ENCODE data around the gene FBN2.

Gene FBN2

DNA sequence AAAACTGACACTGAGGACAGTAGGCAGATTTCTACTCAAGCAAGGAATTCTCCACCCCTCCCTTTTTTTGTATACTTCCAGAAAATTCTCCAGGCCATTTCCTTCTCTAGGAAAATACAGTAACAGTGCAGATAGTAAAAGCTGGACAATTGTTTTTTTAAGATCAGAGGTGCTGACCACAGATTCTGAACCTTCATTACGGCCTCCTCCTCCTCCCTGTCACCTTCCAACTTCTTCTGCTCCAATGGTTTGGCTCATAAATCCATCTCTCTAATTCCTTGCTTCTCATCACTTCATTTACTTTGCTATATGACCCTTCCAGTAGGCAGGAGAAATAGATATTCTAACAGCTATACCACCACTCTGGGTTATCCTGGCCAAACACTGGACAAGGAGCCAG is 220.6 kb downstream of the FBN2 start:
- TF ChIP-seq, protein P1, sequence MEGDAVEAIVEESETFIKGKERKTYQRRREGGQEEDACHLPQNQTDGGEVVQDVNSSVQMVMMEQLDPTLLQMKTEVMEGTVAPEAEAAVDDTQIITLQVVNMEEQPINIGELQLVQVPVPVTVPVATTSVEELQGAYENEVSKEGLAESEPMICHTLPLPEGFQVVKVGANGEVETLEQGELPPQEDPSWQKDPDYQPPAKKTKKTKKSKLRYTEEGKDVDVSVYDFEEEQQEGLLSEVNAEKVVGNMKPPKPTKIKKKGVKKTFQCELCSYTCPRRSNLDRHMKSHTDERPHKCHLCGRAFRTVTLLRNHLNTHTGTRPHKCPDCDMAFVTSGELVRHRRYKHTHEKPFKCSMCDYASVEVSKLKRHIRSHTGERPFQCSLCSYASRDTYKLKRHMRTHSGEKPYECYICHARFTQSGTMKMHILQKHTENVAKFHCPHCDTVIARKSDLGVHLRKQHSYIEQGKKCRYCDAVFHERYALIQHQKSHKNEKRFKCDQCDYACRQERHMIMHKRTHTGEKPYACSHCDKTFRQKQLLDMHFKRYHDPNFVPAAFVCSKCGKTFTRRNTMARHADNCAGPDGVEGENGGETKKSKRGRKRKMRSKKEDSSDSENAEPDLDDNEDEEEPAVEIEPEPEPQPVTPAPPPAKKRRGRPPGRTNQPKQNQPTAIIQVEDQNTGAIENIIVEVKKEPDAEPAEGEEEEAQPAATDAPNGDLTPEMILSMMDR (IDR thresholded peaks at IDR 0.05; ENCODE audit: low read length, missing control alignments), result no peak
- no peak for DNase-seq (ENCODE audit: low read depth)
- H3K4me3 ChIP-seq (replicated peaks; ENCODE audit: low read depth, low read length), result no peak overlapping the region

GRCh38 chr5:128315671-128316070 is 222.4 kb downstream of the FBN2 start:
- TF ChIP-seq, protein P1 (IDR thresholded peaks at IDR 0.05; ENCODE audit: low read length, missing control alignments), result no peak
- H3K4me3 ChIP-seq (replicated peaks; ENCODE audit: low read depth, low read length), result no peak overlapping the region
- no peak for DNase-seq (ENCODE audit: low read depth)

GRCh38 chr5:128305341-128305740 is 232.7 kb downstream of the FBN2 start:
- no peak for DNase-seq (ENCODE audit: low read depth)
- TF ChIP-seq, protein P1 (IDR thresholded peaks at IDR 0.05; ENCODE audit: low read length, missing control alignments), result no peak
- H3K4me3 ChIP-seq (replicated peaks; ENCODE audit: low read depth, low read length), result no peak overlapping the region

DNA sequence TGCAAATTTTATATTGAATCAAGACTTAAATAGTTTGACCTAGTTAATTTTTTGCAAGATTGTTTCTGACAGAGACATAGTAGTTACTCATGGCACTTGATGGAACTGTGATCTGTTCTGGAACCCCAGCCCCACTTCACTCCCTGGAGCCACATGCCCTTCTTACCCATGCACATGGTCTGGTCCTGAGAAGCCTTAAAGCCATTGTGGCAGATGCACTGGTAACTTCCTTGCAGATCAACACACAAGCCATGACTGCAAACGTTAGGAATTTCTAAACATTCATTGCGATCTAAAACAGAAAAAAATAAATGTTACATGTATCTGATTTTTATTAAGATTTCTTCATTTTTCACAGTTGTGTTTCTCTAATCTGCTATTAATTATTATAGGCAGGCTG is 233.3 kb downstream of the FBN2 start:
- DNase-seq (ENCODE audit: low read depth), result no peak
- no peak overlapping the region for H3K4me3 ChIP-seq (replicated peaks; ENCODE audit: low read depth, low read length)
- TF ChIP-seq, protein P1 (IDR thresholded peaks at IDR 0.05; ENCODE audit: low read length, missing control alignments), result no peak

- peak; percentile 87 for DNase-seq (ENCODE audit: low read depth)
- TF ChIP-seq, protein P1 (IDR thresholded peaks at IDR 0.05; ENCODE audit: low read length, missing control alignments), result no peak
- no peak overlapping the region for H3K4me3 ChIP-seq (replicated peaks; ENCODE audit: low read depth, low read length)
Measured at GRCh38 chr5:128304088-128304487, 234.0 kb downstream of the FBN2 start.

GRCh38 chr5:128303593-128303992 is 234.5 kb downstream of the FBN2 start:
- TF ChIP-seq, protein P1 (IDR thresholded peaks at IDR 0.05; ENCODE audit: low read length, missing control alignments), result no peak

DNA sequence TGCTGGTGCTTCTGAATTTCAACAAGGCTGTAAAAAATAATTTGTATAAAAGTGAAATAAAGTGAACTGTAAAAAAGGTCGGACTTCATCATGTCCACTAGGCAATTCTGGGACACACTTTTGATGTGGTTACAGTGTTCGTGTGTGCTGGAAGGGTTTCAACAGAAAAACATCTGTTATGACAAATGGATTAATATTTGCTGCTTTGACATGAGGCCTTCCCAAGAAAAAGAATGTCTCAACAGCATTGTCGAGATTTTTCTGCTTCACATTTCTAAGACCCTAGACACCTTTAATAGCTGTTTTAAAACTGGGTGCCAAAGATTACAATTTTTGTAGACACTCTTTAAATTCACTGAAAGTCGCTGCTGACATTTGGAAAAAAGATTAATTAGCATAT is 237.9 kb downstream of the FBN2 start:
- H3K4me3 ChIP-seq (replicated peaks; ENCODE audit: low read depth, low read length), result no peak overlapping the region
- TF ChIP-seq, protein P1 (IDR thresholded peaks at IDR 0.05; ENCODE audit: low read length, missing control alignments), result no peak
- DNase-seq (ENCODE audit: low read depth), result no peak

More at GRCh38 chr5:128303593-128303992, 234.5 kb downstream of the FBN2 start:
- DNase-seq (ENCODE audit: low read depth), result peak; percentile 15
- no peak overlapping the region for H3K4me3 ChIP-seq (replicated peaks; ENCODE audit: low read depth, low read length)
